Endothelial cell of umbilical vein (primary cell): Measurements from ENCODE around the gene PPP1R13B. TPM values are rescaled to one million over a fixed set of nuclear protein-coding genes. Genes with fewer than 3 reads are reported as not detected.

Source experiments
- BruUV-seq: library from RNA; stranded (reverse); fragments of 400-500 nt; replicated peaks from 2 replicates; lab custom pipeline; 2021; lab: Mats Ljungman, UMichigan
- CTCF ChIA-PET: fragments of 300-600, 350-600 bp; sonication (Branson Sonifier 250); formaldehyde crosslinking; loops from one replicate; lab custom pipeline; 2021; ENCODE audit warnings: antibody characterized with exemption, inconsistent platforms; lab: Charles Lee
- POLR2A ChIA-PET: fragments of 300-600, 350-600 bp; sonication (Branson Sonifier 250); formaldehyde crosslinking; loops from one replicate; lab custom pipeline; 2021; ENCODE audit warnings: antibody characterized with exemption, inconsistent platforms; lab: Charles Lee
- DNase-seq: peaks from one replicate; pipeline ENCODE4 v3.0.0-alpha.2; 2011; ENCODE audit warnings: low read depth, low spot score
- FAIRE-seq: peaks from 2 replicates; lab custom pipeline; 2011; peaks lifted over from hg19 to GRCh38; lab: Jason Lieb, UNC
- H2AFZ ChIP-seq: 2 replicates; pipeline ENCODE4 v1.6.0; 2012; ENCODE audit warnings: low read depth, low read length, control low read depth, inconsistent platforms
- H3K27ac ChIP-seq: 2 replicates; pipeline ENCODE4 v1.5.1; 2011; ENCODE audit warnings: low read depth, mild to moderate bottlenecking, control low read depth, low read length, moderate library complexity; ENCODE audit not compliant: insufficient read depth
- H3K27me3 ChIP-seq, 2 experiments: 2 replicates each; pipeline versions ENCODE4 v1.6.0 to v1.6.1; 2011; ENCODE audit warnings: low read length in 2 of 2, mixed read lengths in 1 of 2; ENCODE audit not compliant: control insufficient read depth in 2 of 2, insufficient read depth in 2 of 2
- H3K36me3 ChIP-seq, 2 experiments: 2 replicates in 1 of 2; 3 replicates in 1 of 2; pipeline ENCODE4 v1.5.1; 2011; ENCODE audit warnings: low read length in 2 of 2, mild to moderate bottlenecking in 1 of 2, moderate library complexity in 1 of 2; ENCODE audit not compliant: control insufficient read depth in 2 of 2, insufficient read depth in 2 of 2; ENCODE audit errors: extremely low read depth in 1 of 2
- H3K4me1 ChIP-seq: 3 replicates; pipeline ENCODE4 v1.5.1; 2011; ENCODE audit warnings: mild to moderate bottlenecking, low read length; ENCODE audit not compliant: control insufficient read depth, insufficient read depth; ENCODE audit errors: extremely low read depth
- H3K4me2 ChIP-seq: 2 replicates; pipeline ENCODE4 v1.6.1; 2011; ENCODE audit warnings: low read length, control low read depth, mixed read lengths; ENCODE audit not compliant: insufficient read depth
- H3K4me3 ChIP-seq, 3 experiments: fragments of 200-600 bp in 1 of 3; sonication (generic), shearing (Covaris generic) in 1 of 3; replicated peaks in 1 of 3; 2 replicates each; pipeline ENCODE4 v1.5.1; 2011 to 2016; ENCODE audit warnings: control low read depth in 3 of 3, low read length in 3 of 3, mild to moderate bottlenecking in 2 of 3, inconsistent platforms in 1 of 3, low read depth in 1 of 3, moderate library complexity in 1 of 3; ENCODE audit not compliant: insufficient read depth in 1 of 3
- H3K79me2 ChIP-seq: 2 replicates; pipeline ENCODE4 v1.6.0; 2012; ENCODE audit warnings: low read length, inconsistent platforms; ENCODE audit not compliant: control insufficient read depth, insufficient read depth
- H3K9ac ChIP-seq: replicated peaks from 2 replicates; pipeline ENCODE3; 2011; ENCODE audit warnings: low read length, control low read depth; ENCODE audit not compliant: insufficient read depth; ENCODE audit errors: extremely low read depth
- H3K9me1 ChIP-seq: replicated peaks from 3 replicates; pipeline ENCODE4 v1.6.0; 2011; ENCODE audit warnings: mild to moderate bottlenecking, low read length; ENCODE audit not compliant: control insufficient read depth, insufficient read depth; ENCODE audit errors: extremely low read depth
- H3K9me3 ChIP-seq: replicated peaks from 2 replicates; pipeline ENCODE4 v1.5.1; 2012; ENCODE audit warnings: low read length, inconsistent platforms; ENCODE audit not compliant: control insufficient read depth, insufficient read depth
- H4K20me1 ChIP-seq: replicated peaks from 2 replicates; pipeline ENCODE3; 2011; ENCODE audit warnings: mild to moderate bottlenecking, low read length; ENCODE audit not compliant: control insufficient read depth, insufficient read depth; ENCODE audit errors: extremely low read depth
- EZH2 ChIP-seq: IDR thresholded peaks from 2 replicates; pipeline ENCODE4 v1.6.1; 2012; ENCODE audit warnings: borderline replicate concordance, low read depth, mild to moderate bottlenecking, moderate library complexity, low read length, inconsistent platforms; ENCODE audit not compliant: severe bottlenecking
- GATA2 ChIP-seq: IDR thresholded peaks from 2 replicates; pipeline ENCODE4 v1.7.0; 2011; ENCODE audit warnings: low read depth, mild to moderate bottlenecking, moderate library complexity, mixed read lengths, low read length; ENCODE audit not compliant: insufficient read length, insufficient read depth
- JUN ChIP-seq: IDR thresholded peaks from 2 replicates; pipeline ENCODE4 v1.6.1; 2011; ENCODE audit warnings: borderline replicate concordance, low read depth; ENCODE audit not compliant: insufficient read length, insufficient read depth
- MYC ChIP-seq: IDR thresholded peaks from one replicate; pipeline ENCODE4 v1.6.1; 2011; ENCODE audit warnings: mild to moderate bottlenecking, low read depth, low read length
- POLR2A ChIP-seq: IDR thresholded peaks from 2 replicates; pipeline ENCODE4 v1.6.1; 2012; ENCODE audit warnings: low read depth, mild to moderate bottlenecking, control low read depth, low read length
- POLR2AphosphoS5 ChIP-seq: IDR thresholded peaks from 2 replicates; pipeline ENCODE4 v1.6.1; 2012; ENCODE audit warnings: low read depth, mild to moderate bottlenecking, control low read depth, low read length, moderate library complexity; ENCODE audit not compliant: insufficient read depth
- dilution Hi-C: fragments of 300-500 bp; cut with MboI; formaldehyde crosslinking; loops from one replicate; pipeline ENCODE4 v1.15.0; 2019; ENCODE audit warnings: low sequenced_read_pairs; ENCODE audit not compliant: extremely low pct_ligation_motif_present
- intact Hi-C: fragments of 100-400 bp; cut with micrococcal nuclease; formaldehyde crosslinking; loops from one replicate; pipeline ENCODE4 v1.10.0; 2022
- polyA plus RNA-seq, 4 experiments: library from polyadenylated mRNA; depleted of rRNA in 3 of 4; stranded (reverse) in 3 of 4; unstranded in 1 of 4; fragments of >200 nt; gene quantifications; 2 replicates each; pipeline versions ENCODE4 v1.2.1 to v1.2.3, GENCODE V29; 2011 to 2012; ENCODE audit warnings: missing spikeins in 1 of 4
- total RNA-seq: library from RNA; stranded (reverse); gene quantifications from 2 replicates; pipeline ENCODE4 v1.2.3, GENCODE V29; 2021
- TF ChIP-seq, protein P1 (sequence below): IDR thresholded peaks from 2 replicates; pipeline ENCODE4 v1.6.1; 2011; ENCODE audit not compliant: insufficient read depth, insufficient read length
- TF ChIP-seq, protein P2 (sequence below), 2 donors: IDR thresholded peaks; 1 replicate in 1 of 2; 2 replicates in 1 of 2; pipeline ENCODE4 v1.5.1; 2011; ENCODE audit warnings: low read length in 2 of 2, mild to moderate bottlenecking in 2 of 2, moderate library complexity in 2 of 2, control low read depth in 1 of 2, inconsistent platforms in 1 of 2, low read depth in 1 of 2; ENCODE audit not compliant: insufficient read depth in 1 of 2; ENCODE audit errors: extremely low read depth in 1 of 2

The PPP1R13B gene
- total and polyA plus RNA-seq, 2 donors (not counting 3 experiments of a cell fraction or from before 2014, with no cell fraction given) = 10.0 to 30.0 TPM

DNA sequence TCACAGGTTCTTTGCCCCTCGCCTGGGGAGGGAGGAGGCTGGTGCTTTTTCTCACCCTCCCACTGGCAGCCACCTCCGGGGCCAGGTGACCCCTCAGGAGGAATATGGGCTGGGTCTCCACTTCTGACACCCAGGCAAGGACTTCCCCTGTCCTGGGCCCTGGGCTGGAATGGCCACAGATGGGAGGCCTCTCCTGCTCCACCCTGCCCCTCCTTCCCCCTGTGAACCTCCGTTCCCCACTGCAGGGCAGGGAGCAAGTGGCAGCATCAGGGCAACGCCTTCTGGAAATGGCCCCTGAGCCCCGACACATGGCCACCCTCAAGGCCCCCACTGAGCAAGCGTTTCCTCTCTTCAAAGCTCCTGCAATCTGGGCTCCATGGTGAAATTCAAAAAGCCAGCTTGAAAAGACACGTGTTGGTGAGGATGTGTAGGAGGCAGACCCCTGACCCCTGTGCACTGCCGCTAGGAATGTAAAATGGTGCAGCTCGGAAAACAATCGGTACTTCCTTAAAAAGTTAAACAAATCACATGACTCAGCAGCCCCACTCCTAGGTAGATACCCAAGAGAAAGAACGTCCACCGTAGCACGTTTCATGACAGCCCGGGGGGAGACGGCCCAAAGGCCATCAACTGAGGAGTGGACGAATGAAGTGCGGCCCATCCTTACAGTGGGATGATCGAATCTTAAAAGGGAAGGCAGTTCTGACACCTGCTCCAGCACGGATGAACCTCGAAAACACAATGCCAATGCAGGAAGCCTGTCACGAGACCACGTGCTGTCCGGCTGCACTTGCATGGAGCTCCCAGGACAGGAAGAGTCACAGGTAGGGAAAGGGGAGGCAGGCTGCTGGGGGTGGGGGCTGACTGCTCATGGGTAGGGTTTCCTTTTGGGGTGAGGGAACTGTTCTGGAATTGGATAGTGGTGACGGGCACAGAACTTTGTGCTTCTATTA is 143.7 kb downstream of the PPP1R13B start:
- no peak overlapping the region for H3K4me3 ChIP-seq
- peaks cover 35% of the 10 kb centered on the region for H3K4me1 ChIP-seq
- peaks cover 0 to 23% of the 10 kb centered on the region in 2 experiments for H3K36me3 ChIP-seq
- CTCF ChIA-PET = interaction anchor here (0.7 to 3.1 kb wide), 6 partner anchors 10 to 277 kb away, joined by 3 to 10 read pairs (median 4); no protein-coding TSS in a partner anchor
- H3K79me2 ChIP-seq = no peaks in the 10 kb centered on the region
- H3K27me3 ChIP-seq = no peaks in the 10 kb centered on the region
- H3K4me2 ChIP-seq = no peak overlapping the region
- H3K9me1 ChIP-seq = no peaks in the 10 kb centered on the region
- intact Hi-C loops (no loop called here), dilution Hi-C loops (no loop called here)
- peak; percentile 88 for FAIRE-seq
- H3K27ac ChIP-seq = peak overlapping the region; percentile 77
- no TSS peak for BruUV-seq
- H3K9me3 ChIP-seq = no peaks in the 10 kb centered on the region
- H3K9ac ChIP-seq = no peak overlapping the region
- H4K20me1 ChIP-seq = no peaks in the 10 kb centered on the region
- POLR2A ChIA-PET = interaction anchor here (0.6 kb wide), 1 partner anchor 60 kb away, joined by 8 read pairs; no protein-coding TSS in a partner anchor
- TF ChIP-seq POLR2AphosphoS5 (no peak), EZH2 (no peak), GATA2 (no peak), POLR2A (no peak), MYC (no peak), JUN (no peak)
- TF ChIP-seq, protein P1, sequence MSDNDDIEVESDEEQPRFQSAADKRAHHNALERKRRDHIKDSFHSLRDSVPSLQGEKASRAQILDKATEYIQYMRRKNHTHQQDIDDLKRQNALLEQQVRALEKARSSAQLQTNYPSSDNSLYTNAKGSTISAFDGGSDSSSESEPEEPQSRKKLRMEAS = peak; percentile 81
- TF ChIP-seq, protein P2, sequence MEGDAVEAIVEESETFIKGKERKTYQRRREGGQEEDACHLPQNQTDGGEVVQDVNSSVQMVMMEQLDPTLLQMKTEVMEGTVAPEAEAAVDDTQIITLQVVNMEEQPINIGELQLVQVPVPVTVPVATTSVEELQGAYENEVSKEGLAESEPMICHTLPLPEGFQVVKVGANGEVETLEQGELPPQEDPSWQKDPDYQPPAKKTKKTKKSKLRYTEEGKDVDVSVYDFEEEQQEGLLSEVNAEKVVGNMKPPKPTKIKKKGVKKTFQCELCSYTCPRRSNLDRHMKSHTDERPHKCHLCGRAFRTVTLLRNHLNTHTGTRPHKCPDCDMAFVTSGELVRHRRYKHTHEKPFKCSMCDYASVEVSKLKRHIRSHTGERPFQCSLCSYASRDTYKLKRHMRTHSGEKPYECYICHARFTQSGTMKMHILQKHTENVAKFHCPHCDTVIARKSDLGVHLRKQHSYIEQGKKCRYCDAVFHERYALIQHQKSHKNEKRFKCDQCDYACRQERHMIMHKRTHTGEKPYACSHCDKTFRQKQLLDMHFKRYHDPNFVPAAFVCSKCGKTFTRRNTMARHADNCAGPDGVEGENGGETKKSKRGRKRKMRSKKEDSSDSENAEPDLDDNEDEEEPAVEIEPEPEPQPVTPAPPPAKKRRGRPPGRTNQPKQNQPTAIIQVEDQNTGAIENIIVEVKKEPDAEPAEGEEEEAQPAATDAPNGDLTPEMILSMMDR (IDR thresholded peaks at IDR 0.05; ENCODE audit: extremely low read depth in 1 of 2, insufficient read depth in 1 of 2, low read depth in 1 of 2, low read length in 2 of 2) = no peak
- no peak overlapping the region for H2AFZ ChIP-seq
- DNase-seq = peak; percentile 71
